Neural progenitor cell (in vitro differentiated cells): ENCODE results near the gene CERS6. TPM values are rescaled to one million over a fixed set of nuclear protein-coding genes. Genes with fewer than 3 reads are reported as not detected.

Source experiments
- DNase-seq: peaks from one replicate; pipeline ENCODE4 v3.0.0-alpha.2; 2016; ENCODE audit warnings: low spot score
- H2AFZ ChIP-seq: fragments of 200-600 bp; sonication (generic); replicated peaks from 2 replicates; pipeline ENCODE4 v1.6.1; 2016; ENCODE audit warnings: antibody characterized with exemption
- H3F3A ChIP-seq: fragments of 200-600 bp; sonication (generic); 2 replicates; pipeline ENCODE4 v1.6.1; 2016; ENCODE audit warnings: antibody characterized with exemption, low read depth
- H3K27ac ChIP-seq: fragments of 200-600 bp; sonication (generic); 2 replicates; pipeline ENCODE4 v1.5.1; 2016; ENCODE audit warnings: mild to moderate bottlenecking
- H3K27me3 ChIP-seq: fragments of 200-600 bp; sonication (generic); 2 replicates; pipeline ENCODE4 v1.6.1; 2016; ENCODE audit warnings: mild to moderate bottlenecking, moderate library complexity
- H3K36me3 ChIP-seq: fragments of 200-600 bp; sonication (generic); 2 replicates; pipeline ENCODE4 v1.5.1; 2016
- H3K4me1 ChIP-seq: fragments of 200-600 bp; sonication (generic); 2 replicates; pipeline ENCODE4 v1.6.1; 2016; ENCODE audit warnings: mixed run types
- H3K4me2 ChIP-seq: fragments of 200-600 bp; sonication (generic); 2 replicates; pipeline ENCODE4 v1.6.1; 2016
- H3K4me3 ChIP-seq: fragments of 200-600 bp; sonication (generic); 2 replicates; pipeline ENCODE4 v1.5.1; 2016
- H3K79me2 ChIP-seq: fragments of 200-600 bp; sonication (generic); 2 replicates; pipeline ENCODE4 v1.6.1; 2016; ENCODE audit warnings: low read depth
- H3K9ac ChIP-seq: fragments of 200-600 bp; sonication (generic); 2 replicates; pipeline ENCODE4 v1.6.1; 2016
- H3K9me3 ChIP-seq: fragments of 200-600 bp; sonication (generic); 2 replicates; pipeline ENCODE4 v1.5.1; 2016; ENCODE audit warnings: low read depth
- H4K20me1 ChIP-seq: fragments of 200-600 bp; sonication (generic); 2 replicates; pipeline ENCODE4 v1.6.1; 2016; ENCODE audit warnings: low read depth
- H3K27ac Mint-ChIP-seq: 3 replicates; pipeline ENCODE4 v1.8.0; 2021; ENCODE audit warnings: mixed read lengths
- H3K27me3 Mint-ChIP-seq: 2 replicates; pipeline ENCODE4 v1.8.0; 2022; ENCODE audit warnings: low read depth, mild to moderate bottlenecking, inconsistent platforms, moderate library complexity, mixed read lengths; ENCODE audit not compliant: insufficient read depth
- H3K36me3 Mint-ChIP-seq: 3 replicates; pipeline ENCODE4 v1.8.0; 2021; ENCODE audit warnings: mixed read lengths
- H3K4me1 Mint-ChIP-seq: 3 replicates; pipeline ENCODE4 v1.8.0; 2021; ENCODE audit warnings: mixed read lengths
- H3K4me3 Mint-ChIP-seq: 3 replicates; pipeline ENCODE4 v1.8.0; 2021; ENCODE audit warnings: mild to moderate bottlenecking, moderate library complexity, mixed read lengths
- H3K9me3 Mint-ChIP-seq: 3 replicates; pipeline ENCODE4 v1.8.0; 2020; ENCODE audit warnings: mixed read lengths
- EZH2 ChIP-seq: fragments of 200-600 bp; sonication (generic); IDR thresholded peaks from 2 replicates; pipeline ENCODE4 v1.6.1; 2017; ENCODE audit warnings: antibody characterized with exemption, mild to moderate bottlenecking, moderate library complexity
- EZH2phosphoT487 ChIP-seq: fragments of 200-600 bp; sonication (generic); IDR thresholded peaks from 2 replicates; pipeline ENCODE4 v1.6.1; 2017; ENCODE audit warnings: antibody characterized with exemption
- total RNA-seq: library from RNA; depleted of rRNA; stranded (reverse); fragments of >200 nt; gene quantifications from 2 replicates; pipeline ENCODE4 v1.2.3, GENCODE V29; 2015; ENCODE audit warnings: low replicate concordance
- TF ChIP-seq, protein P1 (sequence below): fragments of 200-600 bp; sonication (generic); IDR thresholded peaks from 2 replicates; pipeline ENCODE4 v1.5.1; 2017; ENCODE audit warnings: antibody characterized with exemption, mild to moderate bottlenecking

CERS6 gene
- total RNA-seq, 1 donor from 2014 or later, result 50.8 TPM

DNA sequence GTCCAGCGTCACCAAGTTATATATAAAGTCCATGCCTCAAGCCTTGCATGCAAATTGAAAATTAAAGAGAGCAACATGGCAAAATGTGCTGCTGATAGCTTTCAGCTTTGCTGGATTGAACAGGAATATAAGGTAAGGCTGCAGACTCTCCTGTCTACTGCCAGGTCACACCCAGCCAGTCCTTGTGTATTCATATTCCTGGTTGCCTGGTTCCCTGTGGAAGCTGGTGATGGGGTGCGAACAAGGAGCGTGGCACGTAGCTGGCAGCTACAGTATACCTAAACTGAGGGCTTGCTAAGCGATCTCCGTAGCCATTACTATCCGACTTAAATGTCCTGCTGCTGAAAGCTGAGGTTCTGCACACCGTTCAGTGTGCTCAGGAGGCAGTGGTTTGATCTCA is 296.3 kb downstream of the CERS6 start:
- Mint-ChIP-seq H3K27ac (no peak overlapping the region), H3K4me3 (no peak overlapping the region), H3K27me3 (no peaks in the 10 kb centered on the region), H3K9me3 (no peaks in the 10 kb centered on the region), H3K36me3 (peaks cover 3% of the 10 kb centered on the region), H3K4me1 (peaks cover 3% of the 10 kb centered on the region)
- no peak for DNase-seq
- Histone ChIP-seq H3K27ac (no peak overlapping the region), H3K4me3 (no peak overlapping the region), H3K27me3 (no peaks in the 10 kb centered on the region), H3K36me3 (no peaks in the 10 kb centered on the region), H3F3A (no peaks in the 10 kb centered on the region), H4K20me1 (no peaks in the 10 kb centered on the region), H3K4me2 (no peak overlapping the region), H3K9ac (no peak overlapping the region), H3K4me1 (no peaks in the 10 kb centered on the region), H2AFZ (no peak overlapping the region), H3K9me3 (no peaks in the 10 kb centered on the region), H3K79me2 (no peaks in the 10 kb centered on the region)
- TF ChIP-seq, protein P1, sequence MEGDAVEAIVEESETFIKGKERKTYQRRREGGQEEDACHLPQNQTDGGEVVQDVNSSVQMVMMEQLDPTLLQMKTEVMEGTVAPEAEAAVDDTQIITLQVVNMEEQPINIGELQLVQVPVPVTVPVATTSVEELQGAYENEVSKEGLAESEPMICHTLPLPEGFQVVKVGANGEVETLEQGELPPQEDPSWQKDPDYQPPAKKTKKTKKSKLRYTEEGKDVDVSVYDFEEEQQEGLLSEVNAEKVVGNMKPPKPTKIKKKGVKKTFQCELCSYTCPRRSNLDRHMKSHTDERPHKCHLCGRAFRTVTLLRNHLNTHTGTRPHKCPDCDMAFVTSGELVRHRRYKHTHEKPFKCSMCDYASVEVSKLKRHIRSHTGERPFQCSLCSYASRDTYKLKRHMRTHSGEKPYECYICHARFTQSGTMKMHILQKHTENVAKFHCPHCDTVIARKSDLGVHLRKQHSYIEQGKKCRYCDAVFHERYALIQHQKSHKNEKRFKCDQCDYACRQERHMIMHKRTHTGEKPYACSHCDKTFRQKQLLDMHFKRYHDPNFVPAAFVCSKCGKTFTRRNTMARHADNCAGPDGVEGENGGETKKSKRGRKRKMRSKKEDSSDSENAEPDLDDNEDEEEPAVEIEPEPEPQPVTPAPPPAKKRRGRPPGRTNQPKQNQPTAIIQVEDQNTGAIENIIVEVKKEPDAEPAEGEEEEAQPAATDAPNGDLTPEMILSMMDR, result no peak
- TF ChIP-seq EZH2phosphoT487 (no peak), EZH2 (no peak)

DNA sequence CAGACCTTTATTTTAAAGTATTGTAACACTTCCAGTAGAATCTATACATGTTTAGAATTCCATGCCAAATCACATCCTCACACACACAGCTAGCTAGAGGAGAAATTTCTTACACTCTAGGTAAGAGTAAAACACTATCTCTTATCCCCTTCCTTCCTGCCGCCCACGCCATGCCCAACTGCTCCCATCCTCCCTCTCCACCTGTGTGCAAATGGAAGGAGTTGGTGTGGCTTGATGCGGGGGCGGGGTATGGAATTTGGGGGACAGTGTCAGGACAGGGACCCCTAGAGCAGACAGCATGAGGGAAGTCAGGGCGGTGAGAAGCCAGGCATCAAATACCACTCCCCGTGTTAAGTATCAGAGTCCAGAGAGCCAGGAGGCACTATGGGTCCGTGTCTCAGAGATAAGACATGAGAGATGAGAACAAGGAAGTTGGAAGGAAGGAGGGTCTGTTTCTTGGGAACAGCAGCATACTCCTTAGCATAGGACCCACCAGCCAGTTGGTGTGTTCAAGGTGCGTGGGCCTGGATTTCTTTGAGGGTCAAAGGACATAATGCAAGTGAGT is 297.8 kb downstream of the CERS6 start:
- Histone ChIP-seq H3K27me3 (no peaks in the 10 kb centered on the region), H3K9ac (no peak overlapping the region), H2AFZ (no peak overlapping the region), H3K4me3 (no peak overlapping the region), H3K36me3 (no peaks in the 10 kb centered on the region), H3K4me2 (no peak overlapping the region), H3F3A (no peaks in the 10 kb centered on the region), H3K27ac (no peak overlapping the region), H3K9me3 (no peaks in the 10 kb centered on the region), H4K20me1 (no peaks in the 10 kb centered on the region), H3K4me1 (no peaks in the 10 kb centered on the region), H3K79me2 (no peaks in the 10 kb centered on the region)
- no peaks in the 10 kb centered on the region for H3K27me3 Mint-ChIP-seq
- no peak overlapping the region for H3K4me3 Mint-ChIP-seq
- DNase-seq, result no peak
- H3K4me1 Mint-ChIP-seq, result no peaks in the 10 kb centered on the region
- TF ChIP-seq, protein P1, result no peak
- TF ChIP-seq EZH2, result no peak
- TF ChIP-seq EZH2phosphoT487, result no peak
- H3K9me3 Mint-ChIP-seq, result no peaks in the 10 kb centered on the region
- peaks cover 4% of the 10 kb centered on the region for H3K36me3 Mint-ChIP-seq
- no peak overlapping the region for H3K27ac Mint-ChIP-seq

DNA sequence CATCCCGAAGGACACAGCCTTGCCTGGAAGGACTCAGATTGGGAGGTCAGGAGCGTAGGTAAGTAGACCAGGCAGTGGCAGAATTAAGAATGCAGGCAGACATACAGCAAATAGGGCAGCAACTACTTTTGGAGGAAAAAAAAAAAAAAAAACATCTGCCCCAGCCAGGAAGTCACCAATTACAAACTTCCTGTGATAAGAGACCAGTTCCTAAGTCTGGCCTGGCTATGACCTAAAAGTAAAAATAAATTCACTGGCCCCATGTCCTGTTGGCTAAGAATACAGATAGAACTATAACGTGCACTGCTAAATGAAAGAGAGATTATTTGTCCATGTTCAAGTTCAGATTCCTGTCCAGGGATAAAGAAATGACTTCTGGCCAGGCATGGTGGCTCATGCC is 301.2 kb downstream of the CERS6 start:
- H3K79me2 ChIP-seq, result no peaks in the 10 kb centered on the region

More for the DNA sequence above, 301.2 kb downstream of the CERS6 start:
- H3K27ac ChIP-seq, result no peak overlapping the region
- H3K4me3 Mint-ChIP-seq, result no peak overlapping the region
- no peaks in the 10 kb centered on the region for H3K27me3 ChIP-seq
- DNase-seq, result no peak
- no peaks in the 10 kb centered on the region for H3K9me3 Mint-ChIP-seq
- H3K9ac ChIP-seq, result no peak overlapping the region
- no peak overlapping the region for H3K27ac Mint-ChIP-seq
- no peaks in the 10 kb centered on the region for H3K27me3 Mint-ChIP-seq
- no peaks in the 10 kb centered on the region for H3K9me3 ChIP-seq
- H4K20me1 ChIP-seq, result no peaks in the 10 kb centered on the region
- H2AFZ ChIP-seq, result no peak overlapping the region
- H3K4me2 ChIP-seq, result no peak overlapping the region
- TF ChIP-seq EZH2 (no peak), EZH2phosphoT487 (no peak)
- TF ChIP-seq, protein P1, result no peak
- H3K36me3 ChIP-seq, result no peaks in the 10 kb centered on the region
- H3F3A ChIP-seq, result no peaks in the 10 kb centered on the region
- H3K36me3 Mint-ChIP-seq, result peaks cover 4% of the 10 kb centered on the region
- no peaks in the 10 kb centered on the region for H3K4me1 Mint-ChIP-seq
- no peak overlapping the region for H3K4me3 ChIP-seq
- H3K4me1 ChIP-seq, result no peaks in the 10 kb centered on the region
